Caco-2 (cell line): ENCODE results near the gene PITPNM3. TPM values are rescaled to one million over a fixed set of nuclear protein-coding genes. Genes with fewer than 3 reads are reported as not detected.

Experiments used
- BruUV-seq: library from RNA; stranded (reverse); fragments of 400-500 nt; replicated peaks from 2 replicates; lab custom pipeline; 2021; lab: Mats Ljungman, UMichigan
- CTCF ChIA-PET: fragments of 300-600 bp; sonication (Branson Sonifier 250); formaldehyde crosslinking; loops from one replicate; lab custom pipeline; 2022; ENCODE audit warnings: antibody characterized with exemption; lab: Charles Lee
- POLR2A ChIA-PET: fragments of 300-600 bp; sonication (Branson Sonifier 250); formaldehyde crosslinking; loops from one replicate; lab custom pipeline; 2022; ENCODE audit warnings: antibody characterized with exemption; lab: Charles Lee
- DNase-seq, 2 experiments: peaks; one replicate each; pipeline versions ENCODE4 v3.0.0 to v3.0.0-alpha.2; 2020 to 2022
- H3K27me3 ChIP-seq: replicated peaks from 2 replicates; pipeline ENCODE4 v1.6.0; 2011; ENCODE audit warnings: low read length; ENCODE audit not compliant: control insufficient read depth, insufficient read depth
- H3K36me3 ChIP-seq: 2 replicates; pipeline ENCODE4 v1.5.1; 2011; ENCODE audit warnings: low read length; ENCODE audit not compliant: control insufficient read depth, insufficient read depth
- H3K4me1 ChIP-seq: fragments of 250-450 bp; sonication (Bioruptor Pico); 2 replicates; pipeline ENCODE4 v1.5.1; 2020; ENCODE audit warnings: mild to moderate bottlenecking
- H3K4me3 ChIP-seq: 2 replicates; pipeline ENCODE4 v1.5.1; 2011; ENCODE audit warnings: low read depth, mild to moderate bottlenecking, control low read depth, low read length
- H3K9me3 ChIP-seq: fragments of 250-450 bp; sonication (Bioruptor Pico); 2 replicates; pipeline ENCODE4 v1.5.1; 2020; ENCODE audit warnings: mild to moderate bottlenecking, moderate library complexity
- H3K27ac Mint-ChIP-seq: one replicate; pipeline ENCODE4 v1.8.0; 2022; ENCODE audit warnings: mixed read lengths; ENCODE audit not compliant: unreplicated experiment
- H3K27me3 Mint-ChIP-seq: one replicate; pipeline ENCODE4 v1.8.0; 2022; ENCODE audit warnings: mixed read lengths; ENCODE audit not compliant: insufficient read depth, unreplicated experiment
- H3K36me3 Mint-ChIP-seq: one replicate; pipeline ENCODE4 v1.8.0; 2022; ENCODE audit warnings: mild to moderate bottlenecking, mixed read lengths; ENCODE audit not compliant: insufficient read depth, unreplicated experiment
- H3K4me1 Mint-ChIP-seq: one replicate; pipeline ENCODE4 v1.8.0; 2022; ENCODE audit warnings: low read depth, mixed read lengths; ENCODE audit not compliant: unreplicated experiment
- H3K4me3 Mint-ChIP-seq: one replicate; pipeline ENCODE4 v1.8.0; 2022; ENCODE audit warnings: mild to moderate bottlenecking, moderate library complexity, mixed read lengths; ENCODE audit not compliant: unreplicated experiment
- H3K9me3 Mint-ChIP-seq: one replicate; pipeline ENCODE4 v1.8.0; 2022; ENCODE audit warnings: mixed read lengths; ENCODE audit not compliant: unreplicated experiment
- CTCF ChIP-seq, 2 experiments: fragments of 200-600 bp in 1 of 2; IDR thresholded peaks; 1 replicate in 1 of 2; 2 replicates in 1 of 2; pipeline versions ENCODE4 v1.5.1 to v1.8.0; 2011 to 2022; ENCODE audit warnings: antibody characterized with exemption in 1 of 2, control low read depth in 1 of 2, inconsistent platforms in 1 of 2, low read depth in 1 of 2, low read length in 1 of 2, mild to moderate bottlenecking in 1 of 2, moderate library complexity in 1 of 2; ENCODE audit not compliant: insufficient read depth in 1 of 2, severe bottlenecking in 1 of 2, unreplicated experiment in 1 of 2
- intact Hi-C: fragments of 100-400 bp; cut with micrococcal nuclease; formaldehyde crosslinking; loops from one replicate; pipeline ENCODE4 v1.10.0; 2022; ENCODE audit not compliant: unreplicated experiment
- total RNA-seq: library from RNA; stranded (reverse); gene quantifications from 2 replicates; pipeline ENCODE4 v1.2.3, GENCODE V29; 2022

PITPNM3 gene
- total RNA-seq, 1 experiment from 2014 or later = 0.50 TPM

- H3K27ac Mint-ChIP-seq = no peak overlapping the region
- POLR2A ChIA-PET = no interaction called here
- no peak for DNase-seq
- TF ChIP-seq CTCF (IDR thresholded peaks at IDR 0.05; ENCODE audit: insufficient read depth in 1 of 2, low read depth in 1 of 2, low read length in 1 of 2, severe bottlenecking in 1 of 2, unreplicated experiment in 1 of 2) = no peak
- H3K4me3 ChIP-seq = no peak overlapping the region
- CTCF ChIA-PET = interaction anchor here (0.6 kb wide), 1 partner anchor 34 kb away, joined by 4 read pairs; no protein-coding TSS in a partner anchor
- H3K4me1 ChIP-seq = no peaks in the 10 kb centered on the region
- no TSS peak for BruUV-seq
- intact Hi-C loops = no loop called here
- no peak overlapping the region for H3K4me3 Mint-ChIP-seq
- no peaks in the 10 kb centered on the region for H3K27me3 ChIP-seq
- H3K36me3 Mint-ChIP-seq = no peaks in the 10 kb centered on the region
- peaks cover 2% of the 10 kb centered on the region for H3K27me3 Mint-ChIP-seq
- no peaks in the 10 kb centered on the region for H3K9me3 ChIP-seq
- no peaks in the 10 kb centered on the region for H3K4me1 Mint-ChIP-seq
- no peaks in the 10 kb centered on the region for H3K36me3 ChIP-seq
- no peaks in the 10 kb centered on the region for H3K9me3 Mint-ChIP-seq
Measured at GRCh38 chr17:6456914-6457687, 99.3 kb downstream of the PITPNM3 start.

GRCh38 chr17:6456321-6456720, 100.0 kb downstream of the PITPNM3 start:
- Histone ChIP-seq H3K9me3 (no peaks in the 10 kb centered on the region), H3K36me3 (no peaks in the 10 kb centered on the region), H3K27me3 (no peaks in the 10 kb centered on the region), H3K4me1 (no peaks in the 10 kb centered on the region), H3K4me3 (no peak overlapping the region)
- H3K4me1 Mint-ChIP-seq = no peaks in the 10 kb centered on the region
- no peak for TF ChIP-seq CTCF (IDR thresholded peaks at IDR 0.05; ENCODE audit: insufficient read depth in 1 of 2, low read depth in 1 of 2, low read length in 1 of 2, severe bottlenecking in 1 of 2, unreplicated experiment in 1 of 2)
- no peaks in the 10 kb centered on the region for H3K36me3 Mint-ChIP-seq
- DNase-seq = no peak
- CTCF ChIA-PET = no interaction called here
- BruUV-seq = no TSS peak
- H3K27me3 Mint-ChIP-seq = no peaks in the 10 kb centered on the region
- H3K27ac Mint-ChIP-seq = no peak overlapping the region
- H3K4me3 Mint-ChIP-seq = no peak overlapping the region
- no peaks in the 10 kb centered on the region for H3K9me3 Mint-ChIP-seq
- POLR2A ChIA-PET = no interaction called here
- intact Hi-C loops = no loop called here

- Histone ChIP-seq H3K27me3 (no peaks in the 10 kb centered on the region), H3K4me1 (no peaks in the 10 kb centered on the region), H3K4me3 (no peak overlapping the region), H3K36me3 (no peaks in the 10 kb centered on the region), H3K9me3 (no peaks in the 10 kb centered on the region)
- H3K4me3 Mint-ChIP-seq = no peak overlapping the region
- no peaks in the 10 kb centered on the region for H3K9me3 Mint-ChIP-seq
- DNase-seq = no peak
- no peak overlapping the region for H3K27ac Mint-ChIP-seq
- intact Hi-C loops = no loop called here
- ChIA-PET POLR2A (interaction anchor here (0.9 kb wide), 1 partner anchor 11 kb away, joined by 4 read pairs; the partner anchor contains the start of gene PIMREG), CTCF (no interaction called here)
- H3K4me1 Mint-ChIP-seq = no peaks in the 10 kb centered on the region
- H3K36me3 Mint-ChIP-seq = no peaks in the 10 kb centered on the region
- no peak for TF ChIP-seq CTCF (IDR thresholded peaks at IDR 0.05; ENCODE audit: insufficient read depth in 1 of 2, low read depth in 1 of 2, low read length in 1 of 2, severe bottlenecking in 1 of 2, unreplicated experiment in 1 of 2)
- BruUV-seq = no TSS peak
- H3K27me3 Mint-ChIP-seq = no peaks in the 10 kb centered on the region
Measured at GRCh38 chr17:6455321-6455705, 101.0 kb downstream of the PITPNM3 start.
